Measurements from ENCODE around the gene TLE2.

TLE2 gene

DNA sequence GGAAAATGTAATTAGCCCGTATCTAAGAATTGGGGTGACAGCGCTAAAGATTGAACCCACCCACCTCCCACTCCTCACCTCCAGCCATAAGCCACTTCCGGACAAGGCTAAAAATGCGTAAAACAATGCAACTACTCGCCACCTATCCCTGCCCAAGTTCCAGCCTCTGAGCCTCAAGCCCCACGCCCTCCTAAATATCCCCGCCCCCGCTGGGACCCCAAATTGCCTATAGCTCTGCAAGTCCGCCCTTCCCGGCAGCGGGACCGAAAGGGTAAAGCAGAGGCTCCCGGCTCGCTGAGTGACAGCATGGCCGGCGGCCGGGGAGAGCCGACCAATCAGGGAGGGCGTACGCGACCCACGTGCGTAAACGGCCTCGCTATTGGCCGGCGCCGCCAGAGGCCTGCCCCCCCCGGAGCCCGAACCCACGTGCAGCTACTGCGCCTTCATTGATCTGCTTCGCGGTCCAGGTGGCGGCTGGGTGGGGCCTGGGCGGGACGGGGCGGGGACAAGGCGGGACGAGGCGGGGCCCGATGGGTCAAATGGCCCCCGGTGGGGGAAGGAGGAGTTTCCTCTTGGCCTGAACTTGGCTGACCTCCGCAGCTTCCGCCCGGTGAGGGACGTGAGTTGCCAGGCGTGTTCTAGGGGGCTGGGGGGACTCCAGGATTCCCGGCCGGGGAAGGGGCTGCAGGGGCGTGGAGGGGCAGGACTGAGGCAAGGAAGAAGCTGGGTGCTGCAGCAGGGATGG, 51.9 kb downstream of the TLE2 start, which contains the start of gene TLE6:
Gene TLE6, plus strand, starts transcription at position 564 of the 745 bp plus-strand sequence. CDS start 670 bp downstream, outside the sequence.
- ChIA-PET POLR2A (no interaction called here), CTCF (interaction anchor here (1.3 to 4.5 kb wide), 5 partner anchors 15 to 508 kb away, joined by 4 to 22 read pairs (median 5); no protein-coding TSS in a partner anchor)
- peak within 1 kb of the TSS; percentile 65 for H3K4me3 ChIP-seq (ENCODE audit: low read depth, low read length)
- TF ChIP-seq, protein P1, sequence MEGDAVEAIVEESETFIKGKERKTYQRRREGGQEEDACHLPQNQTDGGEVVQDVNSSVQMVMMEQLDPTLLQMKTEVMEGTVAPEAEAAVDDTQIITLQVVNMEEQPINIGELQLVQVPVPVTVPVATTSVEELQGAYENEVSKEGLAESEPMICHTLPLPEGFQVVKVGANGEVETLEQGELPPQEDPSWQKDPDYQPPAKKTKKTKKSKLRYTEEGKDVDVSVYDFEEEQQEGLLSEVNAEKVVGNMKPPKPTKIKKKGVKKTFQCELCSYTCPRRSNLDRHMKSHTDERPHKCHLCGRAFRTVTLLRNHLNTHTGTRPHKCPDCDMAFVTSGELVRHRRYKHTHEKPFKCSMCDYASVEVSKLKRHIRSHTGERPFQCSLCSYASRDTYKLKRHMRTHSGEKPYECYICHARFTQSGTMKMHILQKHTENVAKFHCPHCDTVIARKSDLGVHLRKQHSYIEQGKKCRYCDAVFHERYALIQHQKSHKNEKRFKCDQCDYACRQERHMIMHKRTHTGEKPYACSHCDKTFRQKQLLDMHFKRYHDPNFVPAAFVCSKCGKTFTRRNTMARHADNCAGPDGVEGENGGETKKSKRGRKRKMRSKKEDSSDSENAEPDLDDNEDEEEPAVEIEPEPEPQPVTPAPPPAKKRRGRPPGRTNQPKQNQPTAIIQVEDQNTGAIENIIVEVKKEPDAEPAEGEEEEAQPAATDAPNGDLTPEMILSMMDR (IDR thresholded peaks at IDR 0.05; ENCODE audit: insufficient read depth, low read length, missing control alignments): no peak
- DNase-seq (ENCODE audit: low read depth, low spot score): no peak

GRCh38 chr19:2976609-2977000, 52.5 kb downstream of the TLE2 start:
- DNase-seq (ENCODE audit: low read depth, low spot score): no peak
- ChIA-PET POLR2A (no interaction called here), CTCF (interaction anchor here (1.3 to 4.5 kb wide), 7 partner anchors 15 to 508 kb away, joined by 3 to 22 read pairs (median 4); partner anchors contain the start of gene CELF5)
- TF ChIP-seq, protein P1 (IDR thresholded peaks at IDR 0.05; ENCODE audit: insufficient read depth, low read length, missing control alignments): no peak
- H3K4me3 ChIP-seq (ENCODE audit: low read depth, low read length): peak overlapping the region; percentile 65

- POLR2A ChIA-PET: no interaction called here
- CTCF ChIA-PET: interaction anchor here (0.9 kb wide), 1 partner anchor 12 kb away, joined by 4 read pairs; no protein-coding TSS in a partner anchor
- H3K4me3 ChIP-seq (ENCODE audit: low read depth, low read length): no peak overlapping the region
- TF ChIP-seq, protein P1 (IDR thresholded peaks at IDR 0.05; ENCODE audit: insufficient read depth, low read length, missing control alignments): no peak
- DNase-seq (ENCODE audit: low read depth, low spot score): no peak
These were observed 54.6 kb downstream of the TLE2 start for GRCh38 chr19:2974342-2975041.

DNA sequence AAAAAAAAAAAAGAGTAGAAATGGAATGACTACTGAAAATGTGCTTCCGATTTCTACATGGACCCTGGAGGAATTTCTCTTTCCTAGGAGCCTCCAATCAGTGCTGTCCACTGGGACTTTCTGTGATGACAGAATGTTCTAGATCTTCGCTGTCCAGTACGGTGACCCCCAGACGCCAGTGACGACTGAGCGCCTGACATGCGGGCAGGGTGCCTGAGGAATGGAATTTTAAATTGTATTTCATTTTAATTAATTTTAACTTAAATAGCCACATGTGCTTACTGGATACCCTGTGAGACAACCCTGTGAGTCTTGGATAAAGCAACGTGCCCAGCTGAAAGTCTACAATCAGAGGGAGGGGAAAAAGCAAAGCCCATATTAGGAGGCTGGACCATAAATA, 55.9 kb downstream of the TLE2 start:
- ChIA-PET CTCF (interaction anchor here (1.1 kb wide), 1 partner anchor 23 kb away, joined by 3 read pairs; no protein-coding TSS in a partner anchor), POLR2A (no interaction called here)
- no peak for DNase-seq (ENCODE audit: low read depth, low spot score)

GRCh38 chr19:2970201-2970835, 58.8 kb downstream of the TLE2 start:
- no peak for DNase-seq (ENCODE audit: low read depth, low spot score)
- H3K4me3 ChIP-seq (ENCODE audit: low read depth, low read length): no peak overlapping the region
- ChIA-PET POLR2A (no interaction called here), CTCF (interaction anchor here (0.8 to 3.0 kb wide), 5 partner anchors 10 to 193 kb away, joined by 3 to 13 read pairs (median 5); no protein-coding TSS in a partner anchor)
- TF ChIP-seq, protein P1 (IDR thresholded peaks at IDR 0.05; ENCODE audit: insufficient read depth, low read length, missing control alignments): no peak

More for the DNA sequence above, 55.9 kb downstream of the TLE2 start:
- TF ChIP-seq, protein P1 (IDR thresholded peaks at IDR 0.05; ENCODE audit: insufficient read depth, low read length, missing control alignments): no peak
- H3K4me3 ChIP-seq (ENCODE audit: low read depth, low read length): no peak overlapping the region

All from AG04449 (cell line).